SU-DHL-6 (cell line): ENCODE measurements around the gene OXNAD1.

Experiments
- CTCF ChIP-seq: fragments of 200-600 bp; sonication (generic); IDR thresholded peaks from one replicate; pipeline ENCODE4 v1.5.1; 2017; ENCODE audit warnings: antibody characterized with exemption, mild to moderate bottlenecking, low read length, moderate library complexity; ENCODE audit not compliant: insufficient read depth, poor library complexity, severe bottlenecking
- EZH2phosphoT487 ChIP-seq: fragments of 200-600 bp; sonication (generic), shearing (Covaris generic); conservative IDR thresholded peaks from 2 replicates; pipeline ENCODE4 v1.6.1; 2018; ENCODE audit warnings: mild to moderate bottlenecking, antibody characterized with exemption, low read length, moderate library complexity, mixed read lengths

DNA sequence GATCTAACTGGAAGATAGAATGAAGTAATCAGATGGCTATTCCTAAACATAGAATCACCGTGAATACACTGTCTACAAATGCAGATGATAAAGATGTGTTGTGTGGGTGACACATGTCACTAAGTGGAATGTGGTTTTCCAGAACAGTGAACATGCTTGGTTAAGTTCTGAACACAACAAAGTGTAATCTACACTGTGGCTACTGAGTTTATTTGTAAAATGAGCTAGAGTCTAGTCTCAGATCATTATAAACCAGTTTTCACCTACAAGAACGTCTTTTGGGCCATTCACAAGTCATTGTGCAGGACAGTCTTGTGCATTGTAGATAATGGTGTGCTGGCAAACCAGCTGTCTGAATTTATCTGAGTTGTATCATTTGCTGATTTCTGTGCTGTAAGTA, 35.3 kb downstream of the OXNAD1 start:
- TF ChIP-seq CTCF (no peak), EZH2phosphoT487 (no peak)
